HG02678 (cell line): ENCODE measurements around the gene PLBD2.

Experiments
- ATAC-seq: cut with Tn5 transposase; IDR thresholded peaks from one replicate; pipeline ENCODE4 v1.9.1; 2021; ENCODE audit warnings: mild to moderate bottlenecking, moderate library complexity; ENCODE audit not compliant: unreplicated experiment

PLBD2 gene

GRCh38 chr12:113438523-113439300 is 80.3 kb downstream of the PLBD2 start:
- no peak for ATAC-seq

GRCh38 chr12:113439301-113439597 is 80.9 kb downstream of the PLBD2 start:
- no peak for ATAC-seq

- no peak for ATAC-seq
Observed at GRCh38 chr12:113439606-113440030, 81.2 kb downstream of the PLBD2 start.

- no peak for ATAC-seq
Observed at GRCh38 chr12:113440336-113440735, 81.9 kb downstream of the PLBD2 start.
